Left lung (tissue), 10 donors: ENCODE measurements around the gene ADGRL3. TPM values are rescaled to one million over a fixed set of nuclear protein-coding genes. Genes with fewer than 3 reads are reported as not detected.

Source experiments
- ATAC-seq: fragments of 200-7000 bp; cut with Tn5 transposase; one replicate; pipeline ENCODE4 v1.9.1; 2020; ENCODE audit warnings: moderate library complexity
- DNase-seq, 4 donors: peaks; one replicate each; pipeline ENCODE4 v3.0.0-alpha.2; 2013 to 2020
- H3K27ac ChIP-seq, 2 donors: fragments of 200-600 bp; sonication (generic) in 1 of 2; one replicate each; pipeline versions ENCODE4 v1.5.0 to v1.8.0; 2020 to 2021
- H3K27me3 ChIP-seq, 2 donors: fragments of 200-600 bp; sonication (generic) in 1 of 2; one replicate each; pipeline versions ENCODE4 v1.5.0 to v1.8.0; 2020 to 2021
- H3K36me3 ChIP-seq, 2 donors: fragments of 200-600 bp; sonication (generic) in 1 of 2; one replicate each; pipeline versions ENCODE4 v1.5.0 to v1.8.0; 2020 to 2021
- H3K4me1 ChIP-seq, 2 donors: fragments of 200-600 bp; one replicate each; pipeline ENCODE4 v1.8.0; 2021
- H3K4me3 ChIP-seq, 2 donors: fragments of 200-600 bp; sonication (generic) in 1 of 2; one replicate each; pipeline versions ENCODE4 v1.5.0 to v1.8.0; 2020 to 2021; ENCODE audit warnings: mild to moderate bottlenecking in 1 of 2
- H3K9me3 ChIP-seq, 2 donors: fragments of 200-600 bp; sonication (generic) in 1 of 2; one replicate each; pipeline versions ENCODE4 v1.5.0 to v1.8.0; 2020 to 2021
- CTCF ChIP-seq, 2 donors: fragments of 200-600 bp; sonication (generic) in 1 of 2; IDR thresholded peaks; one replicate each; pipeline versions ENCODE4 v1.5.0 to v1.8.0; 2021; ENCODE audit warnings: antibody characterized with exemption in 2 of 2
- intact Hi-C, 2 donors: fragments of 100-400 bp; cut with DNase I; formaldehyde crosslinking; loops; one replicate each; pipeline versions ENCODE4 v1.11.2 to v1.14.2; 2022
- polyA plus RNA-seq, 6 donors: library from polyadenylated mRNA; unstranded; fragments of 120-200 nt; gene quantifications; one replicate each; pipeline ENCODE4 v1.2.1, GENCODE V29; 2013; ENCODE audit not compliant: insufficient read length in 6 of 6
- total RNA-seq, 2 donors: library from RNA; stranded (reverse); fragmentation: NEBNext Ultra II Directional; extraction: Animal tissue kit (Norgen Biotek cat#: 25700); gene quantifications; one replicate each; pipeline ENCODE4 v1.2.1, GENCODE V29; 2021
- donor health status: DM: no; HTN: yes; CAD: no.
- donor health status: DM: no; HTN: no; CAD: no.

Gene ADGRL3
- total and polyA plus RNA-seq, 8 donors, result 2.7 to 23.4 (median 19.6) TPM

GRCh38 chr4:61559396-61559795, 359.3 kb downstream of the ADGRL3 start:
- no peaks in the 10 kb centered on the region for H3K36me3 ChIP-seq
- H3K27ac ChIP-seq, result no peak overlapping the region
- no peak for DNase-seq
- H3K4me3 ChIP-seq, result no peak overlapping the region
- TF ChIP-seq CTCF (IDR thresholded peaks at IDR 0.05), result no peak
- peaks cover 0 to 3% of the 10 kb centered on the region in 2 donors for H3K9me3 ChIP-seq
- intact Hi-C loops, result no loop called here
- ATAC-seq, result no peak
- H3K27me3 ChIP-seq, result no peaks in the 10 kb centered on the region
- H3K4me1 ChIP-seq, result no peaks in the 10 kb centered on the region

- H3K27me3 ChIP-seq, result no peaks in the 10 kb centered on the region
- intact Hi-C loops, result no loop called here
- DNase-seq, result no peak
- H3K4me1 ChIP-seq, result no peaks in the 10 kb centered on the region
- no peak for ATAC-seq
- no peak overlapping the region for H3K27ac ChIP-seq
- no peak for TF ChIP-seq CTCF (IDR thresholded peaks at IDR 0.05)
- peaks cover 0 to 3% of the 10 kb centered on the region in 2 donors for H3K9me3 ChIP-seq
- H3K4me3 ChIP-seq, result no peak overlapping the region
- H3K36me3 ChIP-seq, result no peaks in the 10 kb centered on the region
These were observed 360.9 kb downstream of the ADGRL3 start for GRCh38 chr4:61561028-61561427.

- Histone ChIP-seq H3K9me3 (no peaks in the 10 kb centered on the region), H3K4me3 (no peak overlapping the region), H3K27me3 (no peaks in the 10 kb centered on the region), H3K27ac (no peak overlapping the region), H3K4me1 (no peaks in the 10 kb centered on the region), H3K36me3 (no peaks in the 10 kb centered on the region)
- ATAC-seq (no peak), DNase-seq (peak in 1 of 4 donors; percentile 12)
- no peak for TF ChIP-seq CTCF (IDR thresholded peaks at IDR 0.05)
- intact Hi-C loops, result no loop called here
These were observed 371.8 kb downstream of the ADGRL3 start for GRCh38 chr4:61571761-61572559.

- no peak for TF ChIP-seq CTCF (IDR thresholded peaks at IDR 0.05)
- ATAC-seq, result no peak
- intact Hi-C loops, result no loop called here
- DNase-seq, result no peak
- Histone ChIP-seq H3K4me3 (no peak overlapping the region), H3K9me3 (no peaks in the 10 kb centered on the region), H3K27me3 (no peaks in the 10 kb centered on the region), H3K4me1 (no peaks in the 10 kb centered on the region), H3K27ac (no peak overlapping the region), H3K36me3 (no peaks in the 10 kb centered on the region)
These were observed 375.7 kb downstream of the ADGRL3 start for GRCh38 chr4:61575796-61576195.

- DNase-seq, result no peak
- intact Hi-C loops, result no loop called here
These were observed 379.7 kb downstream of the ADGRL3 start for GRCh38 chr4:61579786-61580185.

More at GRCh38 chr4:61579786-61580185, 379.7 kb downstream of the ADGRL3 start:
- H3K4me1 ChIP-seq, result no peaks in the 10 kb centered on the region
- H3K27ac ChIP-seq, result no peak overlapping the region
- no peaks in the 10 kb centered on the region for H3K9me3 ChIP-seq
- H3K36me3 ChIP-seq, result no peaks in the 10 kb centered on the region
- H3K27me3 ChIP-seq, result no peaks in the 10 kb centered on the region
- H3K4me3 ChIP-seq, result no peak overlapping the region
- no peak for TF ChIP-seq CTCF (IDR thresholded peaks at IDR 0.05)
- ATAC-seq, result no peak
